Renal pelvis (tissue), 4 donors: Measurements from ENCODE around the gene CCDC107. TPM values are rescaled to one million over a fixed set of nuclear protein-coding genes. Genes with fewer than 3 reads are reported as not detected.

Source experiments
- DNase-seq: peaks from one replicate; pipeline ENCODE4 v3.0.0-alpha.2; 2013
- polyA plus RNA-seq, 3 donors: library from polyadenylated mRNA; unstranded; fragments of 120-200 nt; gene quantifications; one replicate each; pipeline ENCODE4 v1.2.1, GENCODE V29; 2013; ENCODE audit not compliant: insufficient read length in 3 of 3

The CCDC107 gene
- polyA plus RNA-seq, 3 donors: 16.9 to 21.1 (median 18.5) TPM

- DNase-seq: no peak
Measured at GRCh38 chr9:35656348-35656747, 1.7 kb upstream of the CCDC107 start.

GRCh38 chr9:35656831-35657545 is 1.1 kb upstream of the CCDC107 start:
- DNase-seq: no peak

DNA sequence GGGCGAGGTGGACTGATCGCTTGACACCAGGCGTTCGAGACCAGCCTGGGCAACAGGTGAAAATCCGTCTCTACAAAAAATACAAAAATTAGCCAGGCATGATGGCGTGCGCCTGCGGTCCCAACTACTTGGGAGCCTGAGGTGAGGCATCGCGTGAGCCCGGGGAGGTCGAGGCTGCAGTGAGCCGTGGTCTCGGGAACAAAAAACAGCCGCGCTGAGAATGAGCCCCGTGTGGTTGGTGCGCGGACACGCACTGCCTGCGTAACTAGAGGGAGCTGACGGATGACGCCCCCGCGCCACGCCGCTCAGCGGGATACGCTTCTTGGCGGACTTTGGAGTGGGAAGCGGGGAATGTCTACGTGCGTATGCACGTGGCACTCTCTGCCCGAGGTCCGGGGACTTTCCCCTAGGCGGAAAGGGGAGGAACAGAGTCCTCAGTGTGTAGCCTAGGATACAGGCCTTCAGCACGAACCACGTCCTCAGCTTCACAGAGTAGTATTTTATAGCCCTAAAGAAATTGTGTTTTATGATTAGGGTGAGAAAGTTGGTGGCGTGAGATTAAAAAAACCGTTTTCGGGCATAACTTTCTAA is 451 bp upstream of the CCDC107 start, which contains the start of gene RMRP:
TSS of gene RMRP (minus strand) at position 474 of the 591 bp plus-strand sequence.
- DNase-seq: peak; percentile 98

DNA sequence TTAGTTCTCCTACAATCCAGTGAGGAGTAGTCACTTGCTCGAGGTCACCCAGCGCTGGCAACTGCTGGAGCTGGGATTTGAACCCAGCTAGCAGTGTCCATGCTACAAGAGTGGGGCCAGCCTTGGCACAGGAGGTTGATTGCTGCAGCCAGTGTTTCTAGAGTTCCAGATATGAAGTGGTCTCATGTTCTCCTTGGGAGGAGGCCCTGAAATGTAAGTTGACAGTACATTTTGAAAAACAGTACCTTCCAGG is 802 bp downstream of the CCDC107 start:
- no peak for DNase-seq

DNA sequence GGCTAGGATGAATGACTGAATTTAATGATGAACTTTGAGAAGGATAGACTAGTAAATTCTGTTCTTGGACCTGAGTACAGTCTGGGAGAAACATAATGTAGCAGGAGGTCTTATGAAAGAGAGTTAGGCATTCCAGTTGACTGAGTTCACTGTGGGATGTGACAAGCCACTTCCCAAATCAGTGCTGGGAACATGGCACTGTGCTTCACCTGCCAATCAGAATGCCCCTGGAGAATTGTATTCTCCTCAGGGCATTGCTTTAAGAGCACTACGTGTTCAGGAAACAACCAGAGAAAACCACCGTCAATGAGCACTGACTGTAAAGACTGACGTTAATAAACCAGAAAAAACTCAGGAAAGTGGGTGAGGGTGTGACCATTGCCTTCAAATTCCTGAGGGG is 1.2 kb downstream of the CCDC107 start:
- DNase-seq: no peak

DNA sequence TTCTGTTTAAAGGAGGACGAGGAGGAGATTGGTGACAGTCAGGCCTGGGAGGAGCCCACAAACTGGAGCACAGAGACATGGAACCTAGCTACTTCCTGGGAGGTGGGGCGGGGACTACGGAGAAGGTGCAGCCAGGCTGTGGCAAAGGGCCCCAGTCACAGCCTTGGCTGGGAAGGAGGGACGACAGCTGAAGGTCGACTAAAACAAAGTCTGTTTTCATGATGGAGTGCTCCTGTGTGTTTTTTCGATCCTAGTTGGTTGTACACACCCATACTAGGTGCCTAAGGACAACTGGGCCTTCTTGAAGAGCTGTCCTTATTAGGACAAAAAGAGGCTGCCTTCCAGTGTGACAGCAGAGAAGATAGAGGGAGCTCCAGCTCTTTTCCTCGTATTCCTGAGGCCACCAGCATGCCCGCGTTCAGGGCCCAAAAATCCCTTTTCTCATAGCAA is 2.9 kb downstream of the CCDC107 start:
- no peak for DNase-seq

- no peak for DNase-seq
Measured at GRCh38 chr9:35661756-35662350, 3.8 kb downstream of the CCDC107 start.

- no peak for DNase-seq
Measured at GRCh38 chr9:35662437-35662836, 4.3 kb downstream of the CCDC107 start.

GRCh38 chr9:35664531-35665470 is 6.7 kb downstream of the CCDC107 start, which contains the start of gene ARHGEF39:
ARHGEF39 (minus strand) TSS chr9:35665195; CDS start chr9:35665169, 26 bp downstream.
- DNase-seq: peak; percentile 84

GRCh38 chr9:35665471-35665818 is 7.4 kb downstream of the CCDC107 start:
- DNase-seq: no peak

GRCh38 chr9:35666045-35666444 is 8.0 kb downstream of the CCDC107 start:
- DNase-seq: no peak

DNA sequence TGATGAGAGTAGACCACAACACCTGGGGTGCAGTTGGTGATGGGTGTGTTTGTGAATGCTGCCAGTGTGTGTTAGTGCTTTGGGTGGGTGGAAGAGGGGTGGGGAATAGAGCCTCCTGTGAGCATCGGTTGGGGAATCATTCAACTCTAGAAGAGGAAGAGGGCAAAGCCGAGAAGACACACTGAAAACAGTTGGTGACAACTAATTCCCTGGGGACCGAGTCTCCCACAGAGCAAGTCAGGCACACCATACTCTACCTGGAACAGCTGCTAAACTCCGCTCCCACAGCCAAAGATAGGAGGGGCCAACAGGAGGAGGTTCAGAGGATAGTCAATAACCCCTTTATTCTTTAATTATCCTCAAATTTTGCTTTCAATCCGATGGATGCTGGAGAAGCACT is 8.5 kb downstream of the CCDC107 start:
- DNase-seq: no peak

- DNase-seq: no peak
Measured at GRCh38 chr9:35667939-35668338, 9.8 kb downstream of the CCDC107 start.

GRCh38 chr9:35669331-35670145 is 11.4 kb downstream of the CCDC107 start:
- DNase-seq: no peak

DNA sequence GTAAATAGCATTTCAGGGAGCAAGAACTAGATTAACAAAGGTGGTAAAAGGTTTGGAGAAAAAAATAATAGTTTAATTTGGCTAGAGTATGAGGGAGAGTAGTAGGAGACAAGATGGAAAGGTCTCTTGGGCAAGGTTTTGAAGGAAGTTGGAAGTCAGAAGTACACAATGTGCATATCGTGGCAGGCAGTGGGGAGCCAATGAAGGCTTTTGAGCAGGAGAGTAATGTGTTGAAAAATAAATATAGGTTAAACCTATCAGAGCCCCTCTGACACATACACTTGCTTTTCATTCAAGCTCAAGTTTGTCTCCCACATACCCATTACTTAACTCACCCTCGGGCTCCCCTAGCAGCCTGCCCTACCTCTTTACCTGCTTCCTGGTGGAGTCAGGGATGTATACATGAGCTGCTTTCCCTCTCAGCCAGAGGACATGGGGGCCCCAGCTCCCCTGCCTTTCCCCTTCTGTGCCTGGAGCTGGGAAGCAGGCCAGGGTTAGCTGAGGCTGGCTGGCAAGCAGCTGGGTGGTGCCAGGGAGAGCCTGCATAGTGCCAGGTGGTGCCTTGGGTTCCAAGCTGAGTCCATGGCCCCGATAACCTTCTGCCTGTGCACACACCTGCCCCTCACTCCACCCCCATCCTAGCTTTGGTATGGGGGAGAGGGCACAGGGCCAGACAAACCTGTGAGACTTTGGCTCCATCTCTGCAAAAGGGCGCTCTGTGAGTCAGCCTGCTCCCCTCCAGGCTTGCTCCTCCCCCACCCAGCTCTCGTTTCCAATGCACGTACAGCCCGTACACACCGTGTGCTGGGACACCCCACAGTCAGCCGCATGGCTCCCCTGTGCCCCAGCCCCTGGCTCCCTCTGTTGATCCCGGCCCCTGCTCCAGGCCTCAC is 15.3 kb downstream of the CCDC107 start, which contains the start of gene CA9:
TSS of gene CA9 (plus strand) at position 797 of the 893 bp plus-strand sequence. CDS start at position 829, 32 bp downstream.
- no peak for DNase-seq

DNA sequence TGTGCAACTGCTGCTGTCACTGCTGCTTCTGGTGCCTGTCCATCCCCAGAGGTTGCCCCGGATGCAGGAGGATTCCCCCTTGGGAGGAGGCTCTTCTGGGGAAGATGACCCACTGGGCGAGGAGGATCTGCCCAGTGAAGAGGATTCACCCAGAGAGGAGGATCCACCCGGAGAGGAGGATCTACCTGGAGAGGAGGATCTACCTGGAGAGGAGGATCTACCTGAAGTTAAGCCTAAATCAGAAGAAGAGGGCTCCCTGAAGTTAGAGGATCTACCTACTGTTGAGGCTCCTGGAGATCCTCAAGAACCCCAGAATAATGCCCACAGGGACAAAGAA is 15.9 kb downstream of the CCDC107 start:
- no peak for DNase-seq

- DNase-seq: no peak
Measured at GRCh38 chr9:35675204-35675603, 17.1 kb downstream of the CCDC107 start.

DNA sequence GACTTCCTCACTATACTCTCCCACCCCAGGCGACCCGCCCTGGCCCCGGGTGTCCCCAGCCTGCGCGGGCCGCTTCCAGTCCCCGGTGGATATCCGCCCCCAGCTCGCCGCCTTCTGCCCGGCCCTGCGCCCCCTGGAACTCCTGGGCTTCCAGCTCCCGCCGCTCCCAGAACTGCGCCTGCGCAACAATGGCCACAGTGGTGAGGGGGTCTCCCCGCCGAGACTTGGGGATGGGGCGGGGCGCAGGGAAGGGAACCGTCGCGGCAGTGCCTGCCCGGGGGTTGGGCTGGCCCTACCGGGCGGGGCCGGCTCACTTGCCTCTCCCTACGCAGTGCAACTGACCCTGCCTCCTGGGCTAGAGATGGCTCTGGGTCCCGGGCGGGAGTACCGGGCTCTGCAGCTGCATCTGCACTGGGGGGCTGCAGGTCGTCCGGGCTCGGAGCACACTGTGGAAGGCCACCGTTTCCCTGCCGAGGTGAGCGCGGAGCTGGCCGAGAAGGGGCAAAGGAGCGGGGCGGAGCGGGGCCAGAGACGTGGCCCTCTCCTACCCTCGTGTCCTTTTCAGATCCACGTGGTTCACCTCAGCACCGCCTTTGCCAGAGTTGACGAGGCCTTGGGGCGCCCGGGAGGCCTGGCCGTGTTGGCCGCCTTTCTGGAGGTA is 17.8 kb downstream of the CCDC107 start:
- DNase-seq: peak; percentile 84

DNA sequence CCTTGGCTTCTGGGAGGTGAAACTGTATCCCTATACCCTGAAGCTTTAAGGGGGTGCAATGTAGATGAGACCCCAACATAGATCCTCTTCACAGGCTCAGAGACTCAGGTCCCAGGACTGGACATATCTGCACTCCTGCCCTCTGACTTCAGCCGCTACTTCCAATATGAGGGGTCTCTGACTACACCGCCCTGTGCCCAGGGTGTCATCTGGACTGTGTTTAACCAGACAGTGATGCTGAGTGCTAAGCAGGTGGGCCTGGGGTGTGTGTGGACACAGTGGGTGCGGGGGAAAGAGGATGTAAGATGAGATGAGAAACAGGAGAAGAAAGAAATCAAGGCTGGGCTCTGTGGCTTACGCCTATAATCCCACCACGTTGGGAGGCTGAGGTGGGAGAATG is 21.0 kb downstream of the CCDC107 start:
- no peak for DNase-seq
